Measurements from ENCODE around the gene SSR4.

Gene SSR4

GRCh38 chrX:153780678-153781427 lies 13.6 kb upstream of the SSR4 start, which contains the start of gene SRPK3:
SRPK3 (plus strand) TSS chrX:153781041; CDS start chrX:153781087, 46 bp downstream.
- in situ Hi-C loops (cut with MboI; ENCODE audit: low sequenced_read_pairs), result no loop called here

DNA sequence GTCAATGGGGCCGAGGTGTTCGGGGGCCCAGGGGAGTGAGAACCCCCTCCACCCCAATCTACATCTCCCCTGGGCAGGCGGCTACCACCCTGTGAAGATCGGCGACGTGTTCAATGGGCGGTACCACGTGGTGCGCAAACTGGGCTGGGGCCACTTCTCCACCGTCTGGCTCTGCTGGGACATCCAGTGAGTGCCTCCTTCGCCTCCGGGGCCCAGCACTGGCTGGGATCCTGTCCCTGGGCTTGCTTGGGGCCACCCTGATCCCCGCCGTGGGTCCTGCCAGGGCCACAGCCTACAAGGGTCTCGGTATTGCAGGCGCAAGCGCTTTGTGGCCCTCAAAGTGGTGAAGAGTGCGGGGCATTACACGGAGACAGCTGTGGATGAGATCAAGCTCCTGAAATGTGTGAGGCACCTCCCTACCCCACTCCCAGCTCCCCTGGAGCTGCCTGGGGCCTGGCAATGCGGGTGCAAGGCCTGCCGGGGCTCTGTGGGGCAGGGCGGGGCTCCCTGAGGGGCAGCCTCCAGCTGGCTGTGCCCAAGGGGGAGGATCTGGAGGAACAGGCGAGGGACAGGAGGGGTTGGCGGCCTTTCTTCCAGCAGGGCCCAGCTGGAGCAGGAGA lies 12.9 kb upstream of the SSR4 start:
- in situ Hi-C loops (cut with MboI; ENCODE audit: low sequenced_read_pairs), result no loop called here

DNA sequence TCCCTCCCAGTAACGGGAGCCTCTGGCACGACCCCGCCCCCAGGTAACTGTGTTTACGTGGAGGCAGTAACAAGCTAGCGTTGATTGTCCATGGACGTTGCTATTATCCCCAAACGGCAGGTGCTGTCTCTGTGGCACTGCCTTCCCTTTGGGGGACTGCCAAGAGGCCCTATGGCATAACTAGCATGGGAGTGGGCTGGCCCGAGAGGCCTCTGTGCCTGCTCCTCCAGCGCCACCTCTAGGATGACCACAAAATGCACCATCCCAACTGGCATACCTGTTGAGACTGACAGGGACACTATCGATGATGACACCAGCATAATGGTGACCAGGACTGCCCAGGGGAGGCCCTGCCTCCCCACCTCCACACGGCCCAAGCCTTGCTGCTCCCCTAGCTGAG lies 12.2 kb upstream of the SSR4 start:
- in situ Hi-C loops (cut with MboI; ENCODE audit: low sequenced_read_pairs), result no loop called here

- in situ Hi-C loops (cut with MboI; ENCODE audit: low sequenced_read_pairs), result no loop called here
Measured at GRCh38 chrX:153782871-153783270, 11.6 kb upstream of the SSR4 start.

DNA sequence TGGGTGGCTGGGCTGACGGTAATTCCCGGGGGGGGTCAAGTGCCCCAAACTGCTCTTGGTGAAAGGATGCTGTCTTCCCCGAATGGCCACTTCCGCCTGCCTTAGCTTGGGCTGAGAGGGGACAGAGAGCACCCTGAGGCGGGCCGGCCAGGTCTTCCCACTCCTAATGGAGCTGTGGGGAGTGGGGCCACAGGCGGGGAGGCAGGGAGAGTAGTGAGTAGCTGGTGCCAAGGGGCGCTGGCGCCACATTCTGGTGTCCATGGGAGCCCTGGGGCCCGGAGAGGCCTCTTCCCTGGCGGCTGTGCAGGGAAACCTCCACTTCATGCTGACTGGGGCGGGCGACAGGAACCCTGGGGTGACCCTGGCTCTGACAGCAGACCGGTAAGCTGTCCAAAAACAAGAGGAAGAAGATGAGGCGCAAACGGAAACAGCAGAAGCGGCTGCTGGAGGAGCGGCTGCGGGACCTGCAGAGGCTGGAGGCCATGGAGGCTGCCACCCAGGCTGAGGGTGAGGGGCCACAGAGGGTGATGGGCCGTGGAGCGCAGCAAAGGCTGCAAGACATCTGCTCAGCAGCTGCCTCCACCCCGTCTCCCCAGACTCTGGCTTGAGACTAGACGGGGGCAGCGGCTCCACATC lies 11.0 kb upstream of the SSR4 start:
- in situ Hi-C loops (cut with MboI; ENCODE audit: low sequenced_read_pairs), result no loop called here

DNA sequence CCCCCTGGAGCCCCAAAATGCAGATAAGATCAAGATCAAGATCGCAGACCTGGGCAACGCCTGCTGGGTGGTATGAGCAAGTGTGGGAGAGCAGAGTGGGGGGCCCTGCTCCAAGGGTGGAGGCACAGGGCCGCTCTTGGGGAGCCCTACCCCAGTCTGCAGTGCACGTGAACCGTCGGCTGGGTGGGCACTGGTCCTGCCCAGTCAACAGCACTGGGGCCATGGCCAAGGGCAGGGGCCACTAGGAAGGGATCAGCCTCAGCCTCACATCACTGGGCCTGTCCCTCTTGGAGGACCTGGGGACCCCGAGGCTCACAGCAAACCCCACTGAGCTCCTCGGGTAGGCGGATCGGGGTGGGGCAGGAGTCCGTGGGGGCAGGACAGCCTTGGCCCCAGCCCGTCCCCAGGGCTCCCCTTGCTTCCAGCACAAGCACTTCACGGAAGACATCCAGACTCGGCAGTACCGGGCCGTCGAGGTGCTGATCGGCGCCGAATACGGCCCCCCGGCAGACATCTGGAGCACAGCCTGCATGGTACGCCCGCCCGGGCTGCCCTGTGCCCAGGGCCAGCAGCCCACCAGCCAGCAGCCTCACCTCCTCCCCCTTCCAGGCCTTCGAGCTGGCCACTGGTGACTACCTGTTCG lies 10.0 kb upstream of the SSR4 start:
- in situ Hi-C loops (cut with MboI; ENCODE audit: low sequenced_read_pairs), result no loop called here

DNA sequence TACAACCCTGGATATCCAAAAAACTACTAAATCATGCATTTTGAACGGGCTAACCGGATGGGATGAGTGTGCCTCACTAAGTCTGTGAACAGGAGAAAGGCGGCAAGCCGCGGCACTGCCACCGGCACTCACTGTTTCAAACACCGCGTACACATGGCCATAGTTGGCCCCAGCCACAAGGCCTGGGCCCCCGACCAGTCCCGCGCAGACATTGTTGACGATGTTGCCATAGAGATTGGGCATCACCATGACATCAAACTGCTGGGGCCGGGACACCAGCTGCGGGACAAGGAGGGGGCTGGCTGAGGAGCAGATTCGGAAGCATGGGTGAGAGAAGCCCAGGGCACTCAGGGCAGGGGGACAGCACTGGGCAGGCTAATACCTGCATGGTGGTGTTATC lies 7.8 kb upstream of the SSR4 start:
- in situ Hi-C loops (cut with MboI; ENCODE audit: low sequenced_read_pairs), result no loop called here

DNA sequence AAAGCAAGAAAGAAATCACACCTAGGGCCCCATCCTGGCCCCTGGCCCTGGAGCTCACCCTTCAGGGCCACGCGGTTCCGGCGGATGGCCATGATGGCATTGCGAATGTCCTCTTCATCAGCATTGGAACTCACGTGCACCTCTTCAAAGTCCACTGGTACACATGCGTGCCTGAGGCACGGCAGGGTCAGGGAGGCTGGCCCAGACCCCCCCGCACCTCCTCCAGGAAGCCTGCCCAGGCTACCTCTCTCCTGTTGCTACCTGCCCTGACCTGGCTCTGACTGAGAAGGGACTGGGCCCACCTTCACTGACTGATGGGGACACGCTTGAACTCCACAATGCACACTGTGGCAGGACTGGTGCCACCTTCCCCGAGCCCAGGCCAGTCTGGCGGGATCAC lies 4.8 kb upstream of the SSR4 start:
- in situ Hi-C loops (cut with MboI; ENCODE audit: low sequenced_read_pairs), result no loop called here

- in situ Hi-C loops (cut with MboI; ENCODE audit: low sequenced_read_pairs), result no loop called here
Measured at GRCh38 chrX:153791104-153791852, 3.2 kb upstream of the SSR4 start.

- in situ Hi-C loops (cut with MboI; ENCODE audit: low sequenced_read_pairs), result no loop called here
Measured at GRCh38 chrX:153792368-153792767, 2.1 kb upstream of the SSR4 start.

GRCh38 chrX:153793291-153793690 lies 1.2 kb upstream of the SSR4 start:
- in situ Hi-C loops (cut with MboI; ENCODE audit: low sequenced_read_pairs), result no loop called here

GRCh38 chrX:153794897-153795816 lies 689 bp downstream of the SSR4 start:
- in situ Hi-C loops (cut with MboI; ENCODE audit: low sequenced_read_pairs), result no loop called here

- in situ Hi-C loops (cut with MboI; ENCODE audit: low sequenced_read_pairs), result no loop called here
Measured at GRCh38 chrX:153797415-153798015, 3.0 kb downstream of the SSR4 start.

DNA sequence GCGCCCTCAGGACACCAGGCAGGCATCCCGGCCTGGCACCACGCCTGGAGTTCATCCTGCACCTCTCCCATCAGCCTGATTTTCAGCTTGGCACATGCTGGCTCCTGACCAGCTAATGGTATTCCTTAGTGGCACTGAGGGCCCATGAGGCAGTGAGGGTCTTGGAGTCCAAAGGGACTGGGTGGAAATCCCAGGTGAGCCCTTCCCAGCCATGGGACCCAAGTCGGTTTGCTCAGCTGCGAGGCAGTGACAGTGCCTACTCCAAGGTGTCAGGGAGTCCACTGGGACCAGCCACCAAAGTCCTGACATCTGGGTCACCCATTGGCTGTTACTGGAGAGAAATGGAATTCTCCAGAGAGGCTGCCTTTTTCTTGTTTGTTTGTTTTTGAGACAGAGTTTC lies 4.9 kb downstream of the SSR4 start:
- in situ Hi-C loops (cut with MboI; ENCODE audit: low sequenced_read_pairs), result no loop called here

- in situ Hi-C loops (cut with MboI; ENCODE audit: low sequenced_read_pairs), result no loop called here
Measured at GRCh38 chrX:153800177-153800722, 5.8 kb downstream of the SSR4 start.

- in situ Hi-C loops (cut with MboI; ENCODE audit: low sequenced_read_pairs), result no loop called here
Measured at GRCh38 chrX:153800746-153801145, 6.3 kb downstream of the SSR4 start.

DNA sequence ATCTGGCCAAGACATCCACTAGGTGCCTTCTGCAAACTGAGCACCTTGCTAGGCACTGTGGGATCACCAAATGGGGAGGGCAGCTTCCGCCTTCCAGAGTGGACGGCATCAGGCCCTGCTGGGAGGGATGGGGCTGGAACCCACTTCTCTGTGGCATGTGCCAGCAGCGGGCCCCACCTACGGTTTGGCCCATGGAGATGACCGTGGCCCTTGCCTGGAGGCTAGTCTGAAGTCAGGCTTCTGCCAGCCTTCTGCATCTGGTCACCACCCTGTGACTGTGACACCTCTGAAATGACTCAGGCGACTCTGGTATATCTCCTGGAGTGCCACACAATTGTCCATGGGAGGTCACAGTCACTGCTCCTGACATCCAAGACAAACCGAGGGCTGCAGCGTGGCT lies 7.2 kb downstream of the SSR4 start:
- in situ Hi-C loops (cut with MboI; ENCODE audit: low sequenced_read_pairs), result no loop called here

- in situ Hi-C loops (cut with MboI; ENCODE audit: low sequenced_read_pairs), result no loop called here
Measured at GRCh38 chrX:153802513-153803045, 8.1 kb downstream of the SSR4 start.

All from hTERT RPE-1 (cell line).